ENCODE results near the gene BDKRB2.

BDKRB2 gene

GRCh38 chr14:96250485-96250884, 45.8 kb downstream of the BDKRB2 start:
- no peak for DNase-seq (ENCODE audit: low read depth in 3 of 3, low spot score in 1 of 3)

GRCh38 chr14:96251656-96252155, 47.1 kb downstream of the BDKRB2 start:
- DNase-seq (ENCODE audit: low read depth in 3 of 3, low spot score in 1 of 3): no peak

GRCh38 chr14:96252323-96252998, 47.8 kb downstream of the BDKRB2 start:
- DNase-seq (ENCODE audit: low read depth in 3 of 3, low spot score in 1 of 3): no peak

- DNase-seq (ENCODE audit: low read depth in 3 of 3, low spot score in 1 of 3): no peak
Observed at GRCh38 chr14:96252999-96253539, 48.4 kb downstream of the BDKRB2 start.

GRCh38 chr14:96254687-96255086, 50.0 kb downstream of the BDKRB2 start:
- DNase-seq (ENCODE audit: low read depth in 3 of 3, low spot score in 1 of 3): no peak

GRCh38 chr14:96255501-96256366, 51.1 kb downstream of the BDKRB2 start, which contains the start of gene BDKRB1:
TSS of gene BDKRB1 (plus strand) at chr14:96256210. CDS start at chr14:96263683, 7,473 bp downstream.
- no peak for DNase-seq (ENCODE audit: low read depth in 3 of 3, low spot score in 1 of 3)

GRCh38 chr14:96256407-96256806, 51.8 kb downstream of the BDKRB2 start:
- no peak for DNase-seq (ENCODE audit: low read depth in 3 of 3, low spot score in 1 of 3)

- no peak for DNase-seq (ENCODE audit: low read depth in 3 of 3, low spot score in 1 of 3)
Observed at GRCh38 chr14:96257056-96257455, 52.4 kb downstream of the BDKRB2 start.

GRCh38 chr14:96257900-96258299, 53.3 kb downstream of the BDKRB2 start:
- no peak for DNase-seq (ENCODE audit: low read depth in 3 of 3, low spot score in 1 of 3)

GRCh38 chr14:96260341-96260821, 55.7 kb downstream of the BDKRB2 start:
- DNase-seq (ENCODE audit: low read depth in 3 of 3, low spot score in 1 of 3): no peak

- DNase-seq (ENCODE audit: low read depth in 3 of 3, low spot score in 1 of 3): no peak
Observed at GRCh38 chr14:96261053-96261452, 56.4 kb downstream of the BDKRB2 start.

- no peak for DNase-seq (ENCODE audit: low read depth in 3 of 3, low spot score in 1 of 3)
Observed at GRCh38 chr14:96261772-96262655, 57.4 kb downstream of the BDKRB2 start.

- DNase-seq (ENCODE audit: low read depth in 3 of 3, low spot score in 1 of 3): no peak
Observed at GRCh38 chr14:96263347-96264199, 58.9 kb downstream of the BDKRB2 start.

GRCh38 chr14:96264200-96264553, 59.5 kb downstream of the BDKRB2 start:
- no peak for DNase-seq (ENCODE audit: low read depth in 3 of 3, low spot score in 1 of 3)

- DNase-seq (ENCODE audit: low read depth in 3 of 3, low spot score in 1 of 3): no peak
Observed at GRCh38 chr14:96264853-96265252, 60.2 kb downstream of the BDKRB2 start.

- DNase-seq (ENCODE audit: low read depth in 3 of 3, low spot score in 1 of 3): no peak
Observed at GRCh38 chr14:96265383-96266095, 60.9 kb downstream of the BDKRB2 start.

GRCh38 chr14:96267336-96267735, 62.7 kb downstream of the BDKRB2 start:
- no peak for DNase-seq (ENCODE audit: low read depth in 3 of 3, low spot score in 1 of 3)

GRCh38 chr14:96267916-96268315, 63.3 kb downstream of the BDKRB2 start:
- no peak for DNase-seq (ENCODE audit: low read depth in 3 of 3, low spot score in 1 of 3)
